Measurements from ENCODE around the gene LTBP1.

DNA sequence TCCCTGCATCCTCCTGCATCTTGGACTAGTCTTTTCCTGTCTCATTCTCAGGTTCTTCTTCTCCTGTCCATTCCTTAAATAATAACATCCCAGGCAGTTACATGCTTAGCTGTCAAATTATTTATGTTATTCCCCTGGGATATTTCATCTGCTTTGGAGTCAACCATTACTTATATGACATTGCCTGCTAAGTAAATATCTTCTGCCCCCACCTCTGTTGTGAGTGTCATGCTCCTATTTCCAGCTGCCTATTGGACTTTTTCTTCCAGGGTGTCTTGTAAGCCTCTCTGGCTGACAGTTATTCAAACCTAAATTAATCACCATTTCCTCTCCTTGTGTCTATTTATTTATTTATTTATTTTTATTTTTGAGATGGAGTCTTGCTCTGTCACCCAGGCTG, 405.0 kb downstream of the LTBP1 start:
- TF ChIP-seq, protein P1, sequence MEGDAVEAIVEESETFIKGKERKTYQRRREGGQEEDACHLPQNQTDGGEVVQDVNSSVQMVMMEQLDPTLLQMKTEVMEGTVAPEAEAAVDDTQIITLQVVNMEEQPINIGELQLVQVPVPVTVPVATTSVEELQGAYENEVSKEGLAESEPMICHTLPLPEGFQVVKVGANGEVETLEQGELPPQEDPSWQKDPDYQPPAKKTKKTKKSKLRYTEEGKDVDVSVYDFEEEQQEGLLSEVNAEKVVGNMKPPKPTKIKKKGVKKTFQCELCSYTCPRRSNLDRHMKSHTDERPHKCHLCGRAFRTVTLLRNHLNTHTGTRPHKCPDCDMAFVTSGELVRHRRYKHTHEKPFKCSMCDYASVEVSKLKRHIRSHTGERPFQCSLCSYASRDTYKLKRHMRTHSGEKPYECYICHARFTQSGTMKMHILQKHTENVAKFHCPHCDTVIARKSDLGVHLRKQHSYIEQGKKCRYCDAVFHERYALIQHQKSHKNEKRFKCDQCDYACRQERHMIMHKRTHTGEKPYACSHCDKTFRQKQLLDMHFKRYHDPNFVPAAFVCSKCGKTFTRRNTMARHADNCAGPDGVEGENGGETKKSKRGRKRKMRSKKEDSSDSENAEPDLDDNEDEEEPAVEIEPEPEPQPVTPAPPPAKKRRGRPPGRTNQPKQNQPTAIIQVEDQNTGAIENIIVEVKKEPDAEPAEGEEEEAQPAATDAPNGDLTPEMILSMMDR (IDR thresholded peaks at IDR 0.05): no peak
- TF ChIP-seq POLR2AphosphoS5 (IDR thresholded peaks at IDR 0.05; ENCODE audit: low read depth, low read length): no peak

All from Panc1 (cell line).